ENCODE data around the gene GLRB.
"Not testable (repeated sequence)": the region's sequence is repeated elsewhere in the genome, so short reads cannot be mapped to it uniquely, and the experiment has no call there.

The GLRB gene

DNA sequence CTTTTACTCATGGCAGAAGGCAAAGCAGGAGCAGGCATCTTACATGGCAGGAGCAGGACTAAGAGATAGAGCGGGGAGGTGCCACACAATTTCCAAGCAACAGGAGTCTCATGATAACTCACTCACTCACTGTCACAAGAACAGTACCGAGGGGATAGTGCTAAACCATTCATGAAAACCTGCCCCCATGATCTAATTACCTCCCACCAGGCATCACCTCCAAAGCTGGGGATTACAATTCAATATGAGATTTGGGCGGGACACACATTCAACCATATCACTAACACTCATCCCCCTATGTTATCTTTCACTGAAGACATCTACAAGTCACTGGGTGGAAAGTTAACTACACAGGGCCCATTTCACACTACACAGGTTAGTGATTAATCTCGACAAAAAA, 25.4 kb upstream of the GLRB start:
- H3K4me3 ChIP-seq (ENCODE audit: low read depth, low read length), result no peak overlapping the region
- in situ Hi-C loops (cut with HindIII; ENCODE audit: low sequenced_read_pairs), result no loop called here
- DNase-seq (ENCODE audit: low read depth), result no peak
- TF ChIP-seq CTCF (IDR thresholded peaks at IDR 0.05; ENCODE audit: low read depth, low read length, missing control alignments), result no peak

- no peak for TF ChIP-seq CTCF (IDR thresholded peaks at IDR 0.05; ENCODE audit: low read depth, low read length, missing control alignments)
- H3K4me3 ChIP-seq (ENCODE audit: low read depth, low read length), result no peak overlapping the region
- DNase-seq (ENCODE audit: low read depth), result no peak
- in situ Hi-C loops (cut with HindIII; ENCODE audit: low sequenced_read_pairs), result no loop called here
Observed at GRCh38 chr4:157052429-157053040, 23.4 kb upstream of the GLRB start.

DNA sequence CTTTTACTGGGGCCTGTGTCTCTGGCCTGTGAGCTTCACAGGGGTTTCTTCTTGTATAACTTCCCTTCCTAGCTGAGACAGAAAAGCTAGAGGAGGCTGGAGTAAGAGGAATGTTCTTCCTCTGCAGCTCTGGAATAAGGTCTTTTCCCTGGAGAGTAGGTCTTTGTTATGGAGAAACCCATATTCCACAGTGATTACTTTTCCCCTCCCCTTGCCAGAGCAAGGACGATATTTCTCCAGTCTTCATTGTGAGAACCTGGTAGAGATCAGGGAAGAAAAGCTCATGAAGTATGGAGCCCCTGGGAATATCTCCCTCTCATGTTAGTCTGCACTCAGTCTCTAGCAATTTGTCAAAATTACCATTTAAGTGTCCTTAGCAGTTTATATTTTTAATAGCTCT, 18.7 kb upstream of the GLRB start:
- in situ Hi-C loops (cut with HindIII; ENCODE audit: low sequenced_read_pairs), result no loop called here
- H3K4me3 ChIP-seq (ENCODE audit: low read depth, low read length), result no peak overlapping the region
- DNase-seq (ENCODE audit: low read depth), result no peak
- TF ChIP-seq CTCF (IDR thresholded peaks at IDR 0.05; ENCODE audit: low read depth, low read length, missing control alignments), result no peak

GRCh38 chr4:157058899-157059298, 17.1 kb upstream of the GLRB start:
- in situ Hi-C loops (cut with HindIII; ENCODE audit: low sequenced_read_pairs); DNase-seq (ENCODE audit: low read depth): not testable (repeated sequence)

DNA sequence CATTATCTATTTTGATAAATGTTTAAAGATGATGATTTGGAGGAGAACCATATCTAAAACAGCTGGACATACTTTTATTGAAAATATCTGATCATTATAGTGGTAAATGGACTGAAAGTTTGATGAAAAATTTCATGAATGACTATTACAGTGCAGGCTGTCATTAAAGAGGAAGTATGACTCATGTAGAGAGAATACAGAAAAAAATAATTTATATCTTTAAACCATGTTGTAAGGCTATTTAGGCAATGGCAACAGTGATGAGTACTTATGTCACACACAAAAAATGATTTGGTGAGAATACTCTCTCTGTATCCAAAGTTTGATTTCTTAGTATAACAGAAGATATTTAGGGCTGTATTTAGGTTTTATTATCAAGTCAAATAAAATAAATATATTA, 3.9 kb upstream of the GLRB start:
- no peak overlapping the region for H3K4me3 ChIP-seq (ENCODE audit: low read depth, low read length)
- in situ Hi-C loops (cut with HindIII; ENCODE audit: low sequenced_read_pairs), result no loop called here
- no peak for DNase-seq (ENCODE audit: low read depth)
- TF ChIP-seq CTCF (IDR thresholded peaks at IDR 0.05; ENCODE audit: low read depth, low read length, missing control alignments), result no peak

More at GRCh38 chr4:157058899-157059298, 17.1 kb upstream of the GLRB start:
- not testable (repeated sequence) for H3K4me3 ChIP-seq (ENCODE audit: low read depth, low read length)

DNA sequence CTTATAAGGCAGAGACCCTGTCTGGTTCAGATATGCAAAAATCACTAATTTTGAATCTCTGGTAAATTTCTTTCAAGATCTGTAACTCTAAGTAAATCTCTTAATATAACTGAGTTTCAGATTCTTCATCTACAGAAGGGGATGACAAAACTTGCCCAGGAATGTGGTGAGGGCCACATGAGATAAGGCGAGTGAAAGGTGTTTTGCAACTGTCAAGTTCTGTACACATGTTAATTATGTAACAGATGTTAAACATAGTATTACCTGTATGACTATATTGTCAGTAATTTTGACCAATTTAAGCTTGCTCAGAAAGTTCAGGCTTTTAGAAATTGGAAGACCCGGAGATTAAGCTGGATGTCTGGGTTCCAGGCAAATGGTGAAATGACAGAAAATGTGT, 549 bp upstream of the GLRB start:
- no peak for TF ChIP-seq CTCF (IDR thresholded peaks at IDR 0.05; ENCODE audit: low read depth, low read length, missing control alignments)
- DNase-seq (ENCODE audit: low read depth), result no peak
- H3K4me3 ChIP-seq (ENCODE audit: low read depth, low read length), result peak overlapping the region; percentile 69
- in situ Hi-C loops (cut with HindIII; ENCODE audit: low sequenced_read_pairs), result no loop called here

- in situ Hi-C loops (cut with HindIII; ENCODE audit: low sequenced_read_pairs), result no loop called here
- no peak for TF ChIP-seq CTCF (IDR thresholded peaks at IDR 0.05; ENCODE audit: low read depth, low read length, missing control alignments)
- DNase-seq (ENCODE audit: low read depth), result no peak
- peak overlapping the region; percentile 69 for H3K4me3 ChIP-seq (ENCODE audit: low read depth, low read length)
Observed at GRCh38 chr4:157076578-157076947, 613 bp downstream of the GLRB start.
